MM.1S (cell line): Measurements from ENCODE around the gene MINDY4.

Source experiments
- CTCF ChIP-seq: fragments of 300-600 bp; sonication (generic); IDR thresholded peaks from 2 replicates; pipeline ENCODE4 v1.5.1; 2016; ENCODE audit warnings: antibody characterized with exemption, low read length, mixed read lengths
- EZH2 ChIP-seq: fragments of 300-600 bp; sonication (generic); optimal IDR thresholded peaks from 2 replicates; pipeline ENCODE3; 2017; ENCODE audit warnings: low read depth, mild to moderate bottlenecking, antibody characterized with exemption, low read length, mixed read lengths

DNA sequence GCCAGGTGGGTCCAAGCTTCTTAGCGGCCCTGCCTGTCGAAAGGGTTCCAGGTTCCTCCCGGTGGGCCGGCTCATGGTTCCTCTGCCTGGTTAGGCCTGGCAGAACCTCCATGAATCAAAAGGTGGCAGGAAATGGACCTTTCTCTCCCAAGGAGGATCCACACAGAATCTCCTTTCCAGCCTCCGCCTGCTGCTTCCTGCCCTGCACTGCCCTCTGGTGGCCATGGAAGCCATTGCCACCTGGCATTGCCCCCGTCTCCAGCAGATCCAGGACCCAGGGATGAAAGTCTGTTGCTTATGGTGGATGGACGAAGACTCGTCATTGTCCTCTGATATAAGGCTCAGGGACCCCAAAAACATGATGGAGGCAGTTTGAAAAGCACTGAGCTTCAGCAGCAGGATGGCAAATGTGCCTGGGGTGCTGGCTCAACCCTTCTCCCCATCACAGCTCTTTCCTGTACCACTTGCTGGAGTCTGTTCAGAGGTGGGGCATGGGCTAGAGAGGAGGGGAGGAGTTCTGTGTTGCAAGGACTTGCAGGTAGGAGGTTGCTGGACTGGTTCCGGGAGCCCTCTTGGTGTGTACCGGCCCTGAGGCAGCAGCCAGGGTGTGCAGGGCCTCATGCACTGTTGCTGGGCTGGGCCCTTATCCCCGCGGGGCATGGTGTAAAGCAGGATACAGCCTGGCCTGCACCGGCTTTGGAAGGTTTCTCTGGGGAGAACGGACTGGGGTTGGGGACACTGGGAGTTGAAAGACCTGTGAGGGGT is 30.6 kb upstream of the MINDY4 start:
- TF ChIP-seq CTCF (peak; percentile 99), EZH2 (no peak)
